NCI-H524 treated with DMSO at 0.1 percent for 48 hours (cell line): ENCODE measurements around the gene ATP6V0D1.

Experiments used
- DNase-seq: peaks from one replicate; lab custom pipeline; 2025; lab: John Stamatoyannopoulos, UW

The ATP6V0D1 gene

DNA sequence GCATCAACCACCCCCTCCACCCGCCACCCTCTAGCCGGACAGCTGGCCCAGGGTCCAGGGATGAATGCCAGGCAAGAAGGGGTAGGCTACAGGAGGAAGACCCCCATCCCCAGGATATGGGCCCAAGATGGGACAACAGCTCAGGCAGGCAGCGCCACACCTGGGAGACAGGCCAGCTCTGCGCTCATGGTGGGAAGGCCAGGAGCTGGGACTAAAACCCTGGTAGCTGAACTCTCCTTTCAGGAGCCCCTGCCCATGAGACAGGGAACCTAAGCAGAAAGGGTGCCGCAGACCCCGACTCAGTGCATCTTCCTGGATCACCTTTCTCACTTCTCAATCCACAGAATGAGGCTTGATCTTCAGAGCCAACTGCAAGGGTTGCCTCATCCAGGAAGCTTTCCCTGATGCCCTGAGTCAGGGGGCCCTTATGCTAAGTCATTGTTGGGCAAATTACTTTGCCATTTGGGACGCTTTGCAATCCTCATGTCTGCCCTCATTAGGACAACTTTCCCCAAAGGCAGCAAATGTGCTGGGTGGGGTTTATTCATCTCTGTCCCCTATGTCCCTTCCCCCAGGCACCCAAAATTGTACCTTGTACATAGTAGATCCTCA, 73.7 kb downstream of the ATP6V0D1 start:
- DNase-seq, result no peak

DNA sequence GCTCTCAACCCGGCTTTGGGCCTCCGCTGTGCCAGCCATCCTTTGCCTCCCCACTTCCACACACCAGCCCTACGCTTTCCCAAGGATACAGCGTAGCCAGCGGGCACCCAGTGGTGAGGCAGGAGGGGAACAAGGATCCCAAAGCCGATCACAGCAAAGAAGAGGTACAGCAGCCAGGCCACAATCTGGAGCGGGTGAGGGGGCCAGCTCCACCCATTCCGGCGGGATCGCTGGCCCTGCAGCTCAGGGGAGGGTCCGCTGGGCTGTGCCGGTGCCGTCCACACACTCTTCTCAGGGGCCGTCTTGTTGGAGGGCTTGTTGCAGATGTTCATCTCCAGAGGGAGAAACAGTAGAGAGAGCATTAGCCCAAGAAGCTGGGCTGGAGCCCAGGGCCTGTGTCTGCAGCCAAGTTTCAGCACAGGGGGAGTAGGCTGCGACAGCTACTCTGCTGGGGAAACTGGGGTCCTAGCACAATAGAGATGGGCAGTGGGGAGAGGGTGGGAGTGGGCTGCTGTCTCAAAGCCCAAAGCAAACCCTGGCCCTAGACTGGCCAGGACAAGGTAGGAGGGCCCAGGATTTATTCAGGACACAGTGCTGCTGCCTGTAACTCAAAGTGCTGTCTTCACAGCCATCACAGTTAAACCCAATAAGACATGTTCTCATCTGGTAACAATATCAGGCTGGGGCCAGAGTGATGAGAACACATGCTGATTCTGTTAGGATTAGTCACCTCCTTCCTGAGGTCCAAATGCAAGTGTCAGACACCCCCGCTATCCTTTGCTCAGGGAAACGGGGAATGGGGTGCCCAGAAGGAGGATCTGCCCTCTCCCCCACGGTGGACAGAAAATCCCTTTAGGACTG, 74.6 kb downstream of the ATP6V0D1 start:
- no peak for DNase-seq

- no peak for DNase-seq
Measured at GRCh38 chr16:67405336-67405735, 75.6 kb downstream of the ATP6V0D1 start.

GRCh38 chr16:67404740-67405226, 76.2 kb downstream of the ATP6V0D1 start:
- no peak for DNase-seq

DNA sequence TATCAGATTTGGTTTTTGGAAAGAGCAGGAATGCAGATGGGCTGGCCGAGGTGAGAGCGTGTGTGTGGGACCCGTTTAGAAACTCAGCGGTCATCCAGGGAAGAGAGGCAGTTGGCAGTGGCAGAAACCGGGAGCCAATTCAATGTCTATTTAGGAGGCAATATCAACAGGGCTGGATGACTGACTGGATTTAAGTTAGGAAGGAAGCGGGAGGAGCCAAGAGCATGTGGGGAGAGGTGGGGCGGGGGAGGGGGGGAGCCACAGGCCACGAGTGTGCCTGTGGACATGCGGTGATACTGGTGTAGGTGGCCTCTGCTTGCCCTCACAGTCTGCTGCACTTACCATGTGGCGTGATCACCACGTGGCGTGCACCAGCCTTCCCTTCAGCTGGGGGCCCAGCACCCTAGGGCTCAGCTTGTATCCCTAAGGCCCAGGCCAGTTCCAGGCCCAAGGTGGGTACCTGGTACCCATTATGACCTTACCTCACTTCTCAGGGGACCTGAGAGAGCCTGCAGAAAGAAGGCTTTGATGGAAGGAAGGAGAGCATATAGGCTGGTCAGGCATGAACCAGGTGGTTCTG, 76.9 kb downstream of the ATP6V0D1 start:
- DNase-seq, result no peak

DNA sequence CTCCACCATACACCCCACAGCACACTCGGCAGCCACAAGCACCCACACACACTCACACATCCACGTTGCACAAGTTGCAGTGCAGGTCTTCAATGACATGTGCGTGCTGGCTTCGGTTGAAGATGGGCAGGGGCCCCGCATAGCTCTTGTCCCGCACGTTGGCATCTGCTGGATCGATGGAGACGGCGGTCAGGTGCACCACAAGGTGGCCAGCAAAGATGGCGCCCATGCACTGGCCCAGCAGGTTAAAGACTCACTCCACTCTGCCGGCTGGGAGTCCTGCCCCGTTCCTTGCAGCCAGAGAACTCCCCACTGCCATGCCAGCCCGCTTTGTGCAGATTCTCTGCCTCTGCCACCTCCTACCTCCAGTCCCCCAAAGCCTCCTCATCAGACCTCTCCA, 80.1 kb downstream of the ATP6V0D1 start:
- DNase-seq, result no peak

DNA sequence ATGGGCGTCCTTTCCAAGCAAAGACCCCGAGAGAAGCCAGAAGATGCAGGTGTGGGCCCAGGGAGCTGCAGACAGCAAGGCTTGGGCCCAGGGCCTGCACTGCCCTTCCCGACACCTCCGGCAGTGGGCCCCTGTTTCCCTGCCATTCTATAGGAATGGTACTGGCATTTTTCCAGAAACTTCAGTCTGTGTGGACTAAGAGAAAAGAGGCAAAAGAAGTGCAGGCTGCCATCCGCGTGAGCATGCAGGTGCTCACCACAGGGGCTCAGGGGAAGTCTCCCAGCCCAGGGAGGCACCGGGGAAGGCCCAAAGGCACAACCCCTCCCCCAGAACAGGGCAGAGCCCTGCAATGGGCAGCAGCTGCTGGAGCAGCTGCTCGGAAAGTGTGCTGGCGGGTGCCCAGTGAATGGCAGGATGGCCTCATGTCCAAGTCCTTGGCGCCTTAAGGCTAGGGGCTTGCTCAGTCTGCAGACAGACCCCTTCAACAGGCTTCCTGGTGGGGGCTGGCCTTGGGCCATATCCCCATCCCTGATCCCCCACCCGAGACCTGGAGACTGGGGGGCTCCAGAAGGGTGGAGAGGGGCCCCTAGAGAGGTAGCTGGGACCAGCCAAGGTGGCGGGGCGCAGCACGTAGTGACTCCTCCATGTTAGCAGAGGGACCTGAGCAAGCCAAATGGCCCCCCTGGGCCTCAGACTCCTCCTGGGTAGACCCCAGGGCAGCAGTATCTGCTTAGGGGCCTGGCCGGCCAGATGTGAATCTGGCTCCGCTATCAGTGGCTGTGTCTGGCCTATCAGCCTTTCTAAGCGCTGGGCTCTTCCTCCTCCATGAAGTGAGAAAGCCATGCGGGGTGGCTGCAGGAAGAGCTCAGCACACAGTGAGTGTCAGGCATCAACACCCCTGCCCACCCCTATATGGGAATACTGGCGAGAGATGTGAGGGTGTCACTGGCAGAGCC, 80.9 kb downstream of the ATP6V0D1 start:
- DNase-seq, result peak; percentile 27

DNA sequence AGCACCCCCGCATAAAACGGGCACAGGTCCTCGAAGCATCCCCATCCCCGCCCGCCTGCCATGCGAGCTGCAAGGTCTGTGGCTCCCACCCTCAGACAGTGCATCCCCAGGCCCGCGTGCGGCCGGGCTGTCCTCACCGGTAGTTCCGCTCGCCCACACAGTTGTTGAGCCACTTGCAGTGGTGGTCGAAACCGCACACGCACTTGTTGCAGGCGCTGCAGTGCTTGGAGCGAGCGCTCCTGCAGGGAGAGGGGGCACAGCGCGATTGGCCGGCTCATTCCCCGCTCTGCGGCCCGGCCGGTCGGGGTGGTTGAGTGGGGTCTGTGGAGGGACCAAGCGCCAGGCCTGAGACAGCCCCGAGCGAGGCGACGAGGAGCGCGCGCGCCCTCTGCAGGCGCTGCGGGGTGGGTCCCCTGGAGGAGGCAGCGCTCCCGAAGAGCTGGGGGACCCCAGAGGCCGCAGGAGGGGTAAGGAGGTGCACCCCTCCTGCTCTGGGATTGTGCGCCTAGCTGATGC, 81.7 kb downstream of the ATP6V0D1 start:
- no peak for DNase-seq

GRCh38 chr16:67398546-67399217, 82.3 kb downstream of the ATP6V0D1 start:
- DNase-seq, result no peak

DNA sequence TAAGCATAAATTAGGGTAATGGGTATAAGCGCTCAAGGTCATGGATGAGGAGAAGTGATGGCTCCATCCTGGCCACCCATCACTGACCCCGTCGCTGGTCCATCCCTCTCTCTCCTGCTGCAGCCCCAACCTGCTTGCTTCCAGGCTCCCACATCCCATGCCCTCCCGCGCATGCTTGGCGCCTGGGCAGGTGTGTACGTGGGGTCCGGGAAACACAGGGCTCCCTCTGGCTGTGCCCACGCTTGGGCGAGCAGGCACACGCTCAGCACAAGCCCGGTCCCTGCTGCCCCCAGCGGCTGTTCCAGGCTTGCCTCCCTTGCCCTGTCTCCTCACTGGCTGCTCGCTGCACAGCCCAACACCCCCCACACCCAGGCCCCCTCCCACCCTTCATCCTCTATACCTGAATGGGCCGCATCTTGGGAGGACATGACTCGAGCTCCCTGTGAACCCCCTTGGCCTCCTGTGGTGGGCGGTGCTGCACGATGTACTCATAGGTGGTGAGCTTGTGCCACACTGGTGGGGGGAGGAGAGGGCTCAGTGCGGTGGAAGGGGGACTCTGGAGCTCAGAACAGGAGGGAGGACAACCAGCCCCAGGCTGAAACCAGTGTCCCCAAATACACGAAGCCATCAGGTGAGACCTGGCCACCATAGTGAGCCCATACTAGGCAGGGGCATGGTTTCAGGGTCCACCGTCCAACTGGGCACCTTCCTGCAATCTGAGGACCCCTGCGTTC, 83.0 kb downstream of the ATP6V0D1 start:
- no peak for DNase-seq

DNA sequence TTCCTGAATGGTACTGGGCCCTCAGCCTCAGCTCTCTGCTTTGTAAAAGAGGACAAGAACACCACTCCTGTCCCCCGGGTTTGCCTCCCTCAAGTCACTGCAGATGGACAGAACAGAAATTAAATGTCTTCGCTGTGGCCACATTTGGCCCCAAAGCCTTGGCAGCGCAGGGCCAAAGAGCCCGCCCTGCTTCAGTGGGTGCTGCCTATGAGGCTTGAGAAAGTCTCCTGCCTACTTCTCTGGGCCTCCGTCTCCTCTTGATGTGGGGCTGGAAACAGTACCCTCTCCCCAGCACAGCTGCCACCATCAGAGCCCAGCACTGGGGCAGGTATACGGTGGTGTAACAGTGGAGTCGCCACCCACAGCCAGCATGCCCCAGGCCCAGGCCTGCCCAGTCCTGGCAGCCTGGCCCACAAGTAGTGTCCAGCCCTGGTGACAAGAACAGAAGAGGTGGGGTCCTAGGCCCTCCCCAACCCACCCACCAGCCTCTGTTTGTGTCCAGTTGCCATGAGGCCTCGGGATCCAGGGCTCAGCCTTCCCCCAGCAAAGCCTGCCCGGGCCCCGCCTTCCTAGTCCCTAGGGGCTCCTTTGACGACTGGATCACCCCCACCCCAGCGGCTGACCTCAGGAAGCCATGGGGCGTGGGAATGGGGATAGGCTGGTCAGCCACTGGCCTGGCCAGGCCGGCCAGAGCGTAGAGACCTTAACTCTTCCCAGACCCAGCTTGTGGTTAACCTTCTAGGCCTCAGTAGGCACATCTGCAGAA, 83.7 kb downstream of the ATP6V0D1 start:
- DNase-seq, result no peak

DNA sequence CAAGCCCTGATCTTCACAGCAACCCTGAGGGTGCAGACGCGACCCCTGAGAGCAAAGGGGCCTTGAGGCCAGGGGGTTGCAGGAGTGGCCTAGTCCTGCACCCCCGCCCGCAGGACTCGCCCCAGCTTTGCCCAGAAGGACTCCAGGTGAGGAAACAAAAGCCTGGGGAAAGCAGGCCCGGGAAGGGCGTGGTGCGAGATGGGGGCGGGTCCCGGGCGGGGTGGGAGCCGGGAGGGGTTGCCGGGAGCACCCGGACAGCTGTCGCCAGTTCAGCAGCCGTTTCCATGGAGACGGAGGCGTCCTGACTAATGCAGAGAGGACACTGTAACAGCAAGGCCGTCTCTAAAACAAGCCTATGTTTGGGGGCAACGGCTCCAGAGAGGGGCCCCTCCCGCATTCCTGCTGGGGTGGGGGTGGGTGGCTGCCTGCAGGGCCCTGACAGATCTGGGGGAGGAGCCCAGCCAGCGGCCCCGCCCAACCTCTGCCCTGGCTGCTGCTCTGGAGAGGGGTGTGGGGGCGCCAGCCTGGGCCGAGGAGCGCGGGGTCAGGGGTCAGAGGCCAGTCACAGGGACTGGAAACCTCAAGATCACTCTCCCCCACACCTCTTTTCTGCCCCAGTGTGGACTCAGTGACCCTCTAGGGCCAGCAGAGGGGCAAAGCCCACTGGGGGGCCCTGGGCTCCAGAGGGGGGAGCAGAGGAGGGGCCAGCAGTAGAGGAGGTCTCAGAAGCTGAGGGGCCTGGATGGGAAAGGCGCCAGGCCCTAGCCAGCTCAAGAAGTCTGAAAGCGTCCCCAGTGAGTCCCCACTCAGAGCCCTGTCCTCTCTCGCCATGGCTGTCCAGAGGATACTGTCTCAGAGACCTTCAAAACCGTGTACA, 84.6 kb downstream of the ATP6V0D1 start:
- peak; percentile 82 for DNase-seq

GRCh38 chr16:67395458-67396158, 85.3 kb downstream of the ATP6V0D1 start:
- peak; percentile 73 for DNase-seq

DNA sequence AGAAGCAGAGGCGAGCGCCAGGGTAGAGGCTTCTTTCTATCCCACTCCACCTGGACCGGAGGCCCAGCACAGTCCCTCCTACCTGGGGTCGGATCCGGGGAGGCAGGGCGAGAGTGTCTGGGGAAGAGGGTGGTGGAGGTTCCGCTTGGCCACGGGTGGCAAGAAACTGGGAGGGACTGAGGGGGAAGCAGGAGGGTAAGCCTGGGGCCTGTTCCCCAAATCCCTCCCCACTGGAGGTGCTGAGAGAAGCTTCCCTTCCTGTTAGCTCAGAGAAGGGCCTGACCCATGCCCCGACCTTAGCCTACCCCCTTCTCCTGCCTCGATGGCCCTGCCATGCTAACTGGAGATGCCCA, 85.9 kb downstream of the ATP6V0D1 start:
- no peak for DNase-seq

DNA sequence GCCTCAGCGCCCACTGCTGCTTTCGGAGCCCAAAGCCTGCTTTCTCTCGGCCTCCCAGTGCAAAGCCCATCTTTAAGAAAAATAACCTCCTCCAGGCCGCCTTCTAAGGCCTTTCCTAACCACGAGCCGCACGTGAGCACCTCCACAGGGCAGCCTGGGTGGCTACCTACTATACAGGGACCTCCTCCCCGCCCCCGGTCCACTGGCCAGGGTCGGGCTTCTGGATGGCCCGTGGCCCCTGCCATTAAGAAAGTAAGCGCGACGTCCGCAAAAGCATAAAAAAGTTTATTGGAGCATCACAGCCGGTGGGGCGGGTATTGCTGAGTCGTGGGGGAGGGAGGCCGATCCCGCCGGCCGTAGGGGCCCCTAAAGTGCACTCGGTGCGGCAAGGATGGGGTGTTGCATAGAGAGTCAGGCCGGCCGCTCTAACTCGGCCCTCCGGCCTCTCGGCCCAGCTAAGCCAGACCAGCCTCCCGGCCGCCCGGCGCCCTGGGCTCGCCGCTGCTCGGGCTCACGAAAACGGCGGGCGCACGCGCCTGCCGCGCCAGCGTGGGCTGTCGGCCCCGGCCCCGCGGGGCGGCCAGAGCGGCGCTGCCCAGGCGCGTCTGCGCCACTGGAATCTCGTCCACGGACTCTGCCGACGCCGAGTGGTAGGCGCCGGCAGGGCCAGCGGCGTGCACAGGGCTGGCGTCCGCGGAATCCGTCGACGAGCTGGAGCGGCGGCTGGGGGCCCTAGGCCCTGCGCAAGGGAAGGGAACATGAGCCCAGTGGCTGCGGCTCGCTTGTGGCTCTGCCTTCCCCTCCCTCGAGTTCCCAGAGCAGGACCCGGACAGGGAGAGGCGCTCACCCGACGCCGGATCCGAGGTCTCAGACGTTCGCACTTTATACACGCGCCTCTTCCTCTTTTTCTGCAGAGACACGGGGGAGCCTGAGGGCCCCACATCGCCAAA, 86.5 kb downstream of the ATP6V0D1 start:
- no peak for DNase-seq

- DNase-seq, result no peak
Measured at GRCh38 chr16:67393788-67394154, 87.2 kb downstream of the ATP6V0D1 start.
